CD4-positive, alpha-beta T cell treated with Interleukin-1 beta for 1 hour (primary cell): ENCODE data around the gene CHRNA3.

Experiments
- DNase-seq, 2 donors: peaks; one replicate each; pipeline ENCODE4 v3.0.0-alpha.2; 2020 to 2022

CHRNA3 gene

DNA sequence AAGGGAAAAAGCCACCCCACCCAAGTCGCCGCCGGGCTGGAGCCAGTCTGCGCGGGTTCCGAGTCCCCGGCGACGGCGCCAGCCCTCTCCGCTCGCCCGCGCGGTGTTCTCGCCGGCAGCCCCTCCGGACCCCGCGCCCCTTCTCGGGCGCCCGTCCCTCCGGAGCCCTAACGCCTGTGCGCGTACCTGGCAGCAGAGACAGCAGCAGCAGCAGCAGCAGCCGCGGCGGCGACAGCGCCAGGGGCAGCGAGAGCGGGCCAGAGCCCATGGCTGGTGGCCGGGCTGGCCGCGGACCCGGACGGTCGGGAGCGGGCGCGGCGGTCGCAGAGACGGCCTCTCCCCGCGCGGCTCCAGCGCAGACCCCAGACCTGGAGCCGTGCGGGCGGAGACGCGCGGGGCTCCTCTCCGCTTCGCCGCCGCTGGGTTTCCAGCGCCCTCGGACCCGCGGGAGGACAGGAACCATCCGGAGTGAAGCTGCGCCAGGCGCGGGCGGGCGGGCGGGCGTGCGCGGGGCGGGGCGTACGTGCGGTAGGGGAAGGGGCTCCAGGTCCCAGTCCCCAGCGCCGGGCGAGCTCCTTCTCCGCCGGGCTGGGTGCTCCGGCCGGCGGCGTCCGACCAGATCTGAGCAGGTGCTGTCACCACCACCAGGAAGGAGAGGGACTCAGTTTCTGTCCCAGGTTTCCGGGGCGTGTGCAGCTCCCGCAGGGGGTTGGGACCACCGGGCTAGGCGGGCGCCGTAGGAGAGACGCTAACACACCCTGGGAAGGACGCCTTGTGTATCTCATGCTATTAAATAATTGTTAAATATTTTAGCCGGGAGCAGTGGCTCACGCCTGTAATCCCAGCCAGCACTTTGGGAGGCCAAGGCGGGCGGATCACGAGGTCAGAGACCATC, at the start of gene CHRNA3:
CHRNA3 (minus strand) TSS at position 470 of the 895 bp plus-strand sequence; CDS start at position 268, 202 bp downstream.
- DNase-seq: no peak

DNA sequence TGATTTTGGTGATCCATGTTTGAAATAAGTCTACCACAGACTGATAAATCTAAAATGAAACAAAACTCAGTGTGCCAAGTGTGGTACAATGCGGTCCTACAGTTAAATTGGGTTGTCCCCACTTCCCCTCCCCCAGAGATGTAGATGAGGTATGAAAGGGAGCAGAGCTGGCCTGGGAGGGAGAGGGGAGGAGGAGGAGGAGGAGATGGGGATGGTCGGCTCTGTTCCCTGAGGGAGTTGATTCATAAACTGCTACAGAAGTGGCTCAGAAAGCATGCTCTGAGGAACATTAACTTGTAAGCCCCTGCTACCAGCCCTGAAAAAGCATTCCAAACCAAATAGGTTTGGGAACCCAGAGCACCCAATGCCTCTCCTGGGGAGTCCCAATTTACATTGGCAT, 48.2 kb upstream of the CHRNA3 start:
- DNase-seq: no peak

DNA sequence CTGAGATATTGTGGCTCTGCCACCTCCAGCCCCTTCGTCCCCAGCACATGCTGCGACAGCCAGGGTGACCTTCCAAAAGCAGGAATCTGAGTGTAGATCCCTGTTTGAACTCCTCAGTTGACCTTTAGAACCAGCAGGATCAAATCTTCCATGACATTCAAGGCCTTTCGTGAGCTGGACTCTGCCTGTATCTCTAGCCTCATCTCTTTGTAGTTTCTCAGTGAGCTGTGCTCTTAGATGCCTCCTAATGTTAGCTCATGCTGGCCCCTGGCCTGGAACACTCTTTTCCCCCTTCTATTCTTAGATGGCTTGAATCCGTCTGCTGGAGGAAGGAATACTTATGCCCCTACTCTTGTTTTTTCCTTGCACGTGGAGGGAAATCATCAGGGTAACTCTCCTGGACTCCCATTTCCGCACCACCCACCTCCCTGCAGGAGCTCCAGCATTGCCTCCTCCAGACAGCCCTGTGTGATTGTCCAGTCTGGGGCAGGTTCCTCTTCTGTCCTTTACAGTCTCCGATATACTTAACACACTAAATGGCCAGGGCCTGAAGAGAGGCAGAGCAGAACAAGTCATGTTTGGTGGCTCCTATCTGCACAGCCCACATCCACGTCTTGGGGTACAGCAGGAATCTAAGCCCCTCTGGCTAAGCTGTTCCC, 46.9 kb upstream of the CHRNA3 start:
- DNase-seq: no peak

DNA sequence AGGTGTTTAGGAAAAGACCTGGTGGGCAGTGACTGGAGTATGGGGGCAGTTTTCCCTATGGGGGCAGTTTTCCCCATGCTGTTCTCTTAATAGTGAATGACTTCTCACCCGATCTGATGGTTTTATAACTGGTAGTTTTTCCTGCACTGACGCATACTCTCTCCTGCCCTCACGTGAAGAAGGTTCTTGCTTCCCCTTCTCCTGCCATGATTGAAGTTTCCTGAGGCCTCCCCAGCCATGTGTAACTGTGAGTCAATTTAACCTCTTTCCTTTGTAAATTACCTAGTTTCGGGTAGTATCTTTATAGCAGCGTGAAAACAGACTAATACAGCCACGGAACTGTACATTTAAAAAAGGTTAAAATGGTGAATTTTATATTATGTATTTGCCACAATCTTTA, 45.2 kb upstream of the CHRNA3 start:
- no peak for DNase-seq

DNA sequence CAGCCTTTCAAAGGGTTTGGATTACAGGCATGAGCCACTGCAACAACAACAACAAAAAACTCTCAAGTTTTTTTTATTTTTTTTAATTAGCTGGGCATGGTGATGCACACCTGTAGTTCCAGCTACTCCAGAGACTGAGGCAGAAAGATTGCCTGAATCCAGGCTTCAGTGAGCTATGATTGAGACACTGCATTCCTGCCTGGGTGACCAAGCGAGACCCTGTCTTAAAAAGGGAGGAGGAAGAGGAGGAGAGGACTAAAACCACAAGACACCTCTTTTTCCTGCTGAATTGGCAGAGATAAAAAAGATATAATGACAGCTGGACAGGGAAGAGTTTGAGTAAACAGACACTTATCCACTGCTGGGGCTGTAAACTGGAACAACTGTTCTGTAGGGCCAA, 42.9 kb upstream of the CHRNA3 start:
- DNase-seq: no peak

DNA sequence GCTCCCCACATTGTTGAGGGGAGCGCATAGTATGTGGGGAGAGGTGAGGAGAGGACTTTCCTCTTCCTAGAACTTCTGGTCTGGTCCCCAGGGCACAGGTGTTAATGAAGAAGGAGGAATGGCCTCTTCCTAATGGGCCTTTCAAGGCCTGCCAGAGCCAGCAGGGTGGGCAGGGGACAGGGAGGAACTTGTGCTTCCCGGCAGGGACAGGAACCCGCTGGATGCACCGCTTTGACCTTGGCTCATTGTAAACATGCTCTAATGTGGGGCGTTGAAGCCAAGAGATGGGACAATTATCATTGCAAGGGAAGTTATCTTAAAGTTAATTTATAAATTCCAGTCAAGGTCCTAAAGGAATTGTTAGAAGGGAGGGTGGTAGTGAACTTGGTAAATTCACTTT, 41.2 kb upstream of the CHRNA3 start:
- DNase-seq: no peak

DNA sequence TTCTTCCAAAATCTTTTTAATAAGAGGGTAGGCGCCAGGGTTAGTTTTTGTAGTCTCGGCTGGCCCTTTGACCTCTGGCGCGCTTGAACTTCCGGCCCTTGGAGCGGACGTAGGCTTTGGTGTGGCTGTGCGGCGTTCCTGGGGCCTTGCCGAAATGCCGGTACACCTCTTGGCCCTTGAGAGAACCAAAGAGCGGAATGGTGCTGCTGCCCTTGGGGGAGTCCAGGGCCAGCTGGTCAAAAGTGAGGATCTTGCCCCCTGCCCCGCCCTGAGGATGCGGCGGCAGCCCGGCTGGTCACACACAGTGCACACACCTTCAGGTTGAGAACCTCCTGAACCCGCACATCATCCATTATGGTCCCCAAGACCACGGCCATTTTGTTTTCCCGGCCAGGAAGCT, 40.2 kb upstream of the CHRNA3 start:
- DNase-seq: no peak

DNA sequence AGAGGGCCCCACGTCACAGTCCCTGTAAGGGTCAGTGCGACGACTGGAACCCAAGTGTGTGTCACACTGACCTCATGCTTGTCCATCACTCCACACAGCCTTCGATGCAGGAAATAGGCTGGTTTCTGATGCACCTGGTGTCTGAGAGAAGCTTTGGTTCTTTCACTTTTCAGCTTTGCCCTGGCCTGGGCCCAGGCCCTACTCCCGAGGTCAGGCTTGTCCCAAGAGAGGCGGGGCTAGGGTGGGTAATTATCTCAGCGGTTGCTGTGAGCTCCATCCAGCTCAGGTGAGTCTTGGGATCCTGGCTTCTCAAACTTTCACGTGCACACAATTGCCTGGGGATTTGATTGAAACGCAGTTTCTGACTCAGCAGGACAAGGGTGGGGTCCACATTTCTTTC, 39.8 kb upstream of the CHRNA3 start:
- DNase-seq: no peak

DNA sequence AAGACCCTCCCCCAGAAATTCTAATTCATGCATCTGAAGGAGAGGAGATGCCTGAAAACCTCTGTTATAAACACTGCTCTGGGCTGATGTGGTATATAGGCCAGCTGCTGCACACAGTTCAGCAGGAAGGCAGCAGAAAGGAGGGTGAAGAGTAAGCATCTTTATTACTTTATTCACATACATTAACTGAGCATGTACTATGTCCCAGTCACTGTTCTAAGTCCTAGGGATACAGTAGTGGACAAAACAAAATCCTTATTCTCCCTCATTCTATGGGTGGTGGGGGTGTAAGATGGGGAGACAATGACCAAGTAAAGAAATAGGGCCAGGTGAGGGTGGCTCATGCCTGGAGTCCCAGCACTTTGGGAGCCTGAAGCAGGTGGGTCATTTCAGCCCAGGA, 38.0 kb upstream of the CHRNA3 start:
- DNase-seq: no peak

DNA sequence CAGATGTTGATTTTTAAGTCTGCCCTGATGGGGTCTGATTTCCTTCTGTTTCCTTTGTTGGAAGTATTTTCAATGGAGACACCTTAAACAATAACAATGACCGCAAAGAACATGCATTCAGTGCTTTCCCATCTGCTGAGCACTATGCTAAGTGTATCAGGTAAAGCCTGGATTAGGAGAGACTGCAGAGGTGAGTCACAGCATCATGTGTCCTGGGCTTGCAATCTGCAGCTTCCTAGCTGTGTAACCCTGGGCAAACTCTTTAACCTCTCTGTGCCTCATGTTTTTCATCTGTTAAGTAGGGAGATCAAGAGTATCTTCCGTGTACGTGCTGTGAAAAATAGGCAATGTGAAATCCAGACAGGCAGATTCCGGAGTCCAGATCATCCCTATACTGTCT, 33.5 kb upstream of the CHRNA3 start:
- DNase-seq: no peak

DNA sequence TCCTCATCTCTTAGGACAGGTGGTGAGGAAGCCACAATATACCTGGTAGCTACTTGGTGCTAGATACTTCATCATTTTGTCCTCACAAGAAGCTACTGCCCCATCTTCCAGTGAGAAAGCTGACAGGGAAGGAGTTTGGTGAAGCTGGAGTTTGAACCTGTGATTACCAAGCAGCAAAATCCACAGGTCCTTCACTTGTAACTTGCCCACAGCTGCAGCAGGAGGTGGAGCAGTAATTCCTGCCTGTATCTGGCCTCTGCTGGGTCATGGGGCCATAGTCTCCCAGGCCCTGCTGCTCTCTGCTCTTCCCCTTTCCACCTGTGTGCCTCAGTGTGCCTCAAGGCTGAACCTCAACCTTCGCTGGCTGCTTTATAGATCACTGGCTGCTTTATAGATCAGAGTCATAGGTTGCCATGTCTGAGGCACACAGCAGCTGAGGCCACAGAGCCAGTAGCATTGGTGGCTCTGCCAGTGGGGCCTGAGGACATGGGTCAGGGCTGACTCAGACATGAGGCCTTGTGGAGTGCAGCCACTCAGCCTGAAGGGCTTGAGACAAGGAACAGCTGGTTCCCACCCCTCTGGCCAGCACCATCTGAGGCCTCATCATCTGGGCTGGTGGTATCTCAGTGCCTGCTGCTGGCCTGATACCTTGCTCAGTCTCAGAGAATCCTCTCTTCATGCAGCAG, 31.3 kb upstream of the CHRNA3 start:
- DNase-seq: no peak

DNA sequence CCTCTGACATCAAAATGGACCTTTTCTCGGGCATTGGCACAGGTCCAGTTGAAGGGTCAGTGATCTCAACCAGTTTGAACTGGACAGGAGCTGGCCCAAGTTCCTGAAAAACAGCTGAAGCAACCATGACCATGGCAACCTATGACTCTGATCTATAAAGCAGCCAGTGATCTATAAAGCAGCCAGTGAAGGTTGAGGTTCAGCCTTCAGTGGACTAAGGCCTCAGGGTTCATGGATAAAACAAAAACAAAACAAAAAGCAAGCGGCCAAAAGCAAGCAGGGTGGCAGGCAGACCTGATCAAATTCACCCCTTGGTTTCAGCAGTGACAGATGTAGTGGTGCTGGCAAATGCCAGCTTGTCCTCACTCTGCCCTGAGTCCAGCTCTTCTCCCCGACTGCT, 30.2 kb upstream of the CHRNA3 start:
- no peak for DNase-seq

DNA sequence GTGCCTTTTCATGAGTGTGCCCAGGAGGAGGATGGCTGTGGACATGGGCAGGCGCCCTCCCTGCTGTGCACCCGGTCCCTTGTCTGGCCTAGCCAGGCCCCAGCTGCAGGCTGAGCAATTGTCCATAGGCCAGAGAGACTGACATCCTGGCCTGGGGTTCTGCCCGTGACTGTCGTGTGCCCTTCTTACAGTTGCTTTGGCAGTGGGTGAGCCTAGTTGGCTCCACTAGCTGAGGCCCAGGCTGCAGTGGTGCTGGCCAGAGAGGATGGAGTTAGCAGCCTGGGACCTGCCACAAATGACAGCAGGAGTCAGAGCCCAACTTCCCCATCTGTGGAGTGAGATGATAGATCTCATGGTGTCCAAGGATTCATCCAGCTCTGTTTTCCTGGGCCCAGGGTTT, 29.2 kb upstream of the CHRNA3 start:
- DNase-seq: no peak

DNA sequence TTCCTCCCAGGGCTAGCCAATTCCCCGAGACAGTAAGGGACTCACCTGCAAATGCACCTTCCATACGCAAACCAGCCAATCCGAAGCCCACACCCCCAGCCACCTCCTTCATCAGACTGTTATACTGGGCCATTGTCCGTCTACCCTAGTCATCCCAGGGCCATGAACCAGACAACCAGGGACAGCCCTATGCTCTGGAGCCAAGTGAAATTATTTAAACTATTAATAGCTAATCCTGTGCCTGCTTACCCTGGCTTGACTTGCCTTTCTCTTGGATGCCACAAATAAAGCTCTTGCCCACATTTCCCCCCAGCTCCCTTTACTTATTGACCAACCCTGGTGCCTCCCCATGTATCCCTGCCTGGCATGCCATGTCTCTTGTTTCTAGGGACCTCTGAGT, 24.2 kb upstream of the CHRNA3 start:
- no peak for DNase-seq

DNA sequence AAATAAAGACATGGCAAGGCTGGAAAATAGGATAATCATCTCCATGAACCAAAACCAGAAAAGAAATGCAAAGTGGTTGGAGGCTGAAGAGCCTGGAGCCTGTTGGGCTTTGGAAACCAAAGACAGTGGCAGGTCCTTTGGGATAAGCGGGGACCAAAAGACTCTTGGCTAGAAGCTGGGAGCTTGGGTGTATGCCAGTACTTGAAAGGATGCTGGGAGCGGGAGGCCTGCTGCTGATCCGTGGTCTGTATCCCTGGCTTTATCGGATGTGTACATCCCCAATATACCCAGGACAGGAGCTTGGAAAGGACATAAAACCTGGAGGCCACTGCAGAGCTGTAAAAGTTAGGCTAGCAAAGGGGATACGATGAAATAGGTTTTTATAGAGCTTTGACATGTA, 21.5 kb upstream of the CHRNA3 start:
- DNase-seq: no peak

DNA sequence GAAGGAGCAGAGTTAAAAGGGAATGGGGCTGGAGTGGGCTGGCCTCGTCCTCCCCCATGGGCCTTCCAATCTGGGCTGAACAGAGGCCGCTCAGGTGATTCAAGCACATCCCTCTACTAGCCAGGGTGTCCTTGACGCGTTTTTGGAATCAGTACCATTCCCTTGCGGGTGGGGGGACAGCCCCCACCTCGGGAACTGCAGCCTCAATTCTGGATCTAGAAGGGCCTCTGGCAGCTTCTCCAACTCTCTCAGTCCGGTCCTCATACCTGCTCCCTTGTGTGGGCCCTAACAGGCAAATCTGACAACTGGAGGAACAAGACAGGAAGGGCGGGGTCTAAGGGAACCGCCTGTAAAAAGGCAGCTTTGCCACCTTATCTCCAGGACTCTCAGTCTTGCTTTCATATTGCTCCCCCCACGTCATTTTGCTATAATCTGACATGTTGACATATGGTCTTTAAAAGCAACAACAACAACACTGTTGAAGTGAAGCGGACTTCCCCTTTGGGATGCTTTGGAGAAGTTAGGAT, 21.0 kb upstream of the CHRNA3 start:
- DNase-seq: no peak

DNA sequence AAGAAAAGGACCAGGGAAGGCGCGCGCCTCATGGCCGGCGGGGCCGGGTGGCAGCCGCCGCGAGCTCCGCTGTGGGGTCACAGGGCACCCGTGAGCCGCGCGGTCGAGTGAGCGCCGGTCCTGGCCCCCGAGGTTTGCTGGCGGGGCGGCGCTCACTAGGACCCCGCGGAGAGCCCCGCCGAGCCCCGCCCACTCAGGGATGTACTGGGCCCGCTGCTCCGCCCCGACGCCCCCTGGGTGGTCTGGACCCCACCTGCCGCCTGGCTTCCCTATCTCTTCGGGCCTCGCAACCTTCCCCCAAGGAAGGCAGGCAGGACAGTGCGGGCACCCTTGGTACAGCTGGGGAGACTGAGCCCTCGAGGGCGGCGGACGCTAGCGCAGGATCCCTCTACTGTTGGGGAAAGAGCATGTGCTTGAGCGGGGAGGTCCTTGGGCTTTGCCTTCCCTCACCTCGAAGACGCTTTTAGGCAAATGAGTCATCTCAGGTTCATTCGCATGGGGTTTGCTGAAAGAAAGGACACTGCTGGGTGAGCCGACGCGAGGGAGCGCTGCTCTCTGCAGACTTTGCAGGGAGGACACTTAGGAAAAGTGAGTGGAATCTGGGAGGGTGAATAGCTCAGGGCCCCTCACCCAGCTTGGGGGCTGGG, 20.4 kb upstream of the CHRNA3 start, which contains the start of gene CHRNB4:
CHRNB4 (minus strand) TSS at position 109 of the 647 bp plus-strand sequence; CDS start at position 32, 77 bp downstream.
- no peak for DNase-seq

DNA sequence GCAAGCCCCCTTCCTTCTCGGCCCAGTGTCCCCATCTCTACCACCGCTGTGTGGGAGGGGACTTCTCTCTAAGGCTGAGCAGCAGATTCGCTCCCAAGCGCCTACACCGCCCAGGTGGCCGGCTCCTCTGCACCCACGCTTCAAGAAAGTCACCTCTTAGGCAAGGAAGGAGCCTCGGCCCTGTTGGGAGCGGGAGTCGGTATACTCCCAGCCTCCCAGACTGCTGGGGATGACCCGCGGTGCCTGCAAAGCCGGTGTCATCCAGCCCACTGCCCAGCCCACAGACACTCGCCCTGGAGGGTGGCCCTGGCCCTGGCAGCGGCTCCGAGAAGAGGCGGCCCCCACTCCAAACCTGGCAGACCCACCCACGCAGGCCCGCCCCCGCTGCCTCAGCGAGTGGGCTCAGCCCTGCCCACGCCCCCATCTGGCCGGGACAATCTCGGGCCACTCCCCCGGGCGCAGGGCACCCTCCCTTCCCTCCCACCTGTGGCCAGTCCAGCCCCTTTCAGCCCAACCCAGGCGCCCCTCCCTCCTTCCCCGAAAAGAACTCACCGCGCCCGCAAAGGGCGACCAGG, 19.8 kb upstream of the CHRNA3 start:
- no peak for DNase-seq

DNA sequence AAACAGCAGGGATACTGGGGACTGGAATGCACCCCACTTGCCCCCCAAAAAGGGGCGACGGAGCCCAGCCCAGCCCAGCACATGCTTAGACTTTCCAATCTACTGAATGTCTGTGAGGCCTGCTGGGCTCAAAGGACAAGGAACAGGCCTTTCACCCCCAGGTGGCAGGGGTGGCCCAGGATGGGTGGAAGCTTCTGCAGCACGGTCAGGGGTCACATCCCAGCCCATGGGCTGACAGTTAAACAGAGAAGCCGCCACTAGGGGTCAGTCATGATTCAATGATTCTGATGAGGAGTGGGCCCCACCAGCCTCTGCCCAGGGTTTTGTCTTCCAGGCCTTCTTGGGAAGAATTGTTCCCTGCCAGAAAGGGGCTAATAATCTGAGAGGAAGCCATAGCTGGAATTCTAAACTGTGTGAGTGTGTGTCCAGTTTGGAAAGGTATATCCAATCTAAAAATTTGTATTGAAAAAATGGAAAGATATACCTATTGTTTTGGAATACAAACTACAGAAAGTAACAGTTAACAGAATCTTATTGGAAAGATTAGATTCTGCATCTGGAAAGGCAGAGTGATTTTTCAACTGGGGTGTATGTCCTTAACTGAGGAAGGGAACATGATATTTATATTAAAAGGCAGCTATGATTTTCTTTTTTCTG, 18.0 kb upstream of the CHRNA3 start:
- peak; percentile 13 to 37 for DNase-seq

DNA sequence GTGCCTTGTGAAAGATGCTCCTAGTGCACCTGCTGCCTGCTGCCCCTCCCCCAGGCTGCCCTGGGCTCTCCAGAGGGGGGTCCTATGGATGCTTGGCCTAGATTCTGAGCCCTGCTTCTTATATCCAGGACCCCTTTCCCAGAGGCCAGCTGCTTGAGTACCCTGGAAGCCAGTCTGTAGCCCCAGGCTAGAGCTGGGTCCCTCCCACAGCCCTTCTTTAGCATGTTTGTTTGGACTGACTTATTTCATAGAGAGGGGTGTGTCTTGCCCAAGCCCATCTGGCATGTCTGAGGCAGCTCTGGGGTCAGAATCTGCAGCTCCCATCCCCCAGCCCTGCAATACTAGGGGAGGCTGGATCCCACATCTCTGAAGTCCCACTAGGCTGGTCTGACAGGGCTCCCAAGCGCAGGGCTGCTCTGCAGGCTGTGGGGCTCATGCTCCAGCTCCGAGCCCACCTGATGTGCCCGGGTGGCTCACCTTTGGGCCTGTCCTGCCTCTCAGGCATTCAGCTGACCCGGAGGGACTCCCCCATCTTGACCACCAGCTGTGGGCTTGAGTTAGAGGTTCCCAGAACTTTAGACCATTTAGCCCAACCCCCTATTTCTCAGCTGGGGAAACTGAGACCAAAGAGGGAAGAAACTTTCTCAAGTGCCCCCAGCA, 17.1 kb upstream of the CHRNA3 start:
- DNase-seq: no peak

DNA sequence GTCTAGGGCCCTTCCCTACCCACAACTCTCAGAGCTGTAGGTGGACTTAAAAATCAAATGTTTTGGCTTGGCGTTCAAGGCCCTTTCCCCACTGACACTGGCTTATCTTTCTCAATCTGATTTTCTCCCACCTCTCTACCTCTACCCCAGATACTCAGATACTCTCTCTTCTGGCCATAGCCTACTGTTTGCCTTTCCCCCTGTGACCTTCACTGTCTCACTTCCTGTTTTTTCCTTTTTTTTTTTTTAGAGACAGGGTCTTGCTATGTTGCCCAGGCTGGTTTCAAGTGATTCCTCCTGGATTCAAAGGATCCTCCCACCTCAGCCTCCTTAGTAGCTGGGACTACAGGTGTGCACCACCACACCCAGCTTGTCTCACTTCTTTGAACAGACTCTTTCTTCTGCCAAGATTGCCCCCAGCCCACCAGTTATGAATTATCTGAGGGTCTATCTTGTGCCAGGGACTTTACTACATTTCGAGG, 15.6 kb upstream of the CHRNA3 start:
- DNase-seq: no peak
